Heart right ventricle (tissue), 16 donors: ENCODE measurements around the gene CCDC86. TPM values are rescaled to one million over a fixed set of nuclear protein-coding genes. Genes with fewer than 3 reads are reported as not detected.
A peak's percentile ranks its signal among the peaks of the same experiment; 100 is the strongest.

Source experiments
- ATAC-seq, 8 donors: fragments of 200-7000 bp; cut with Tn5 transposase; one replicate each; pipeline ENCODE4 v1.9.1; 2020; ENCODE audit warnings: mild to moderate bottlenecking in 8 of 8, moderate library complexity in 8 of 8, moderate number of reproducible peaks in 1 of 8
- DNase-seq, 2 donors: peaks; one replicate each; pipeline ENCODE4 v3.0.0-alpha.2; 2020
- H3K27ac ChIP-seq, 10 donors: fragments of 200-600 bp; sonication (generic) in 2 of 10; one replicate each; pipeline versions ENCODE4 v1.5.0 to v1.8.0; 2020 to 2022; ENCODE audit warnings: mild to moderate bottlenecking in 3 of 10
- H3K27me3 ChIP-seq, 7 donors: fragments of 200-600 bp; one replicate each; pipeline ENCODE4 v1.8.0; 2021 to 2022; ENCODE audit warnings: mild to moderate bottlenecking in 2 of 7
- H3K36me3 ChIP-seq, 9 donors: fragments of 200-600 bp; sonication (generic) in 1 of 9; one replicate each; pipeline versions ENCODE4 v1.5.0 to v1.8.0; 2020 to 2022; ENCODE audit warnings: mild to moderate bottlenecking in 2 of 9
- H3K4me1 ChIP-seq, 9 donors: fragments of 200-600 bp; sonication (generic) in 1 of 9; one replicate each; pipeline versions ENCODE4 v1.5.0 to v1.8.0; 2020 to 2022; ENCODE audit warnings: mild to moderate bottlenecking in 4 of 9
- H3K4me3 ChIP-seq, 10 donors: fragments of 200-600 bp; sonication (generic) in 2 of 10; one replicate each; pipeline versions ENCODE4 v1.5.0 to v1.8.0; 2020 to 2022; ENCODE audit warnings: mild to moderate bottlenecking in 7 of 10, moderate library complexity in 2 of 10
- H3K9me3 ChIP-seq, 11 donors: fragments of 200-600 bp in 10 of 11; sonication (generic) in 2 of 11; one replicate each; pipeline versions ENCODE4 v1.5.0 to v1.8.0; 2013 to 2022; ENCODE audit warnings: mild to moderate bottlenecking in 2 of 11, control low read depth in 1 of 11, moderate library complexity in 1 of 11
- CTCF ChIP-seq, 9 donors: fragments of 200-600 bp; sonication (generic) in 2 of 9; IDR thresholded peaks; one replicate each; pipeline versions ENCODE4 v1.5.0 to v1.8.0; 2021 to 2022; ENCODE audit warnings: antibody characterized with exemption in 9 of 9, mild to moderate bottlenecking in 5 of 9, moderate library complexity in 1 of 9
- WGBS, 2 donors: extraction: QIAGEN DNeasy Blood & Tissue Kit; methylation state at CpG; one replicate each; pipeline ENCODE4 v1.1.7; 2013; ENCODE audit warnings: inconsistent platforms in 1 of 2; 5-methylcytosine and 5-hydroxymethylcytosine counted together
- intact Hi-C, 10 donors: fragments of 100-400 bp; cut with DNase I; formaldehyde crosslinking; loops; one replicate each; pipeline versions ENCODE4 v1.11.1 to v1.14.2; 2022
- polyA plus RNA-seq, 2 donors: library from polyadenylated mRNA; stranded (reverse); fragments of 200-250 nt; gene quantifications; one replicate each; pipeline ENCODE4 v1.2.3, GENCODE V29; 2013
- total RNA-seq, 10 donors: library from RNA; stranded (reverse); fragmentation: NEBNext Ultra II Directional in 3 of 10; extraction: Animal tissue kit (Norgen Biotek cat#: 25700) in 3 of 10; gene quantifications; one replicate each; pipeline versions ENCODE4 v1.2.1 to v1.2.4, GENCODE V29; 2021 to 2023
- donor health status: Arrhythmogenic right ventricular cardiomyopathy.
- donor health status: ischemic (EF 13 %, LVEDD 7.1; RV severe dilation, severe dysfunction).
- donor health status: healthy with polysubstance abuse.
- donor health status: DM: no; HTN: yes; CAD: no.
- donor health status: DM: no; HTN: no; CAD: no.
- donor health status: ischemic (EF 25% LVEDD 6.9; RV normal size, moderate dysfunction).
- donor health status: ischemic (EF 25% LVEDD 5.7; RV mildly dilated, moderate dysfunction).
- donor health status: healthy.
- donor health status: DM: yes; HTN: yes; CAD: no.
- donor health status: Ischemic cardiomyopathy.
- donor health status: ischemic (EF 35%, LVEDD 5.7; RV mildly dilated, moderate dysfunction).
- donor health status: nonischemic (EF 11% LVEDD 7.7; RV severe dilation, severe dysfunction).
- donor health status: DM: yes; HTN: yes; CAD: no.
- donor health status: PGD.
- donor health status: ischemic (EF 29% LVEDD 5.4; RV normal size, mild dysfunction).
- donor health status: nonischemic (EF 23%, LVEDD 6.1; RV moderate dilation, normal function).

Gene CCDC86
- total and polyA plus RNA-seq, 12 donors = 6.6 to 26.5 (median 9.2) TPM

GRCh38 chr11:60797846-60798630, 43.9 kb upstream of the CCDC86 start:
- no peak for TF ChIP-seq CTCF (IDR thresholded peaks at IDR 0.05)
- WGBS, 2 donors = 84 to 88% methylated on average over 17 of the region's 17 CpGs
- no peak for DNase-seq

GRCh38 chr11:60798631-60799030, 43.3 kb upstream of the CCDC86 start:
- no peak for TF ChIP-seq CTCF (IDR thresholded peaks at IDR 0.05)
- Histone ChIP-seq H3K4me3 (no peak overlapping the region), H3K27me3 (peaks cover 0 to 12% (median 7%) of the 10 kb centered on the region in 7 donors), H3K9me3 (peaks cover 0 to 3% (median 0%) of the 10 kb centered on the region in 11 donors), H3K27ac (no peak overlapping the region), H3K36me3 (no peaks in the 10 kb centered on the region), H3K4me1 (no peaks in the 10 kb centered on the region)
- WGBS, 2 donors = 84 to 94% methylated on average over 3 of the region's 3 CpGs
- no peak for DNase-seq
- intact Hi-C loops = no loop called here
- peak in 1 of 8 donors; percentile 26 for ATAC-seq

More at GRCh38 chr11:60797846-60798630, 43.9 kb upstream of the CCDC86 start:
- Histone ChIP-seq H3K4me3 (no peak overlapping the region), H3K27me3 (peaks cover 0 to 14% (median 7%) of the 10 kb centered on the region in 7 donors), H3K4me1 (no peaks in the 10 kb centered on the region), H3K9me3 (peaks cover 0 to 3% (median 0%) of the 10 kb centered on the region in 11 donors), H3K27ac (no peak overlapping the region), H3K36me3 (no peaks in the 10 kb centered on the region)
- ATAC-seq = no peak
- intact Hi-C loops = no loop called here

GRCh38 chr11:60801194-60801593, 40.7 kb upstream of the CCDC86 start:
- no peaks in the 10 kb centered on the region for H3K36me3 ChIP-seq
- WGBS, 2 donors = 92 to 93% methylated on average over 10 of the region's 10 CpGs
- intact Hi-C loops = no loop called here
- H3K4me1 ChIP-seq = no peaks in the 10 kb centered on the region
- no peak for TF ChIP-seq CTCF (IDR thresholded peaks at IDR 0.05)
- ATAC-seq (no peak), DNase-seq (no peak)
- H3K4me3 ChIP-seq = no peak overlapping the region
- H3K27me3 ChIP-seq = peaks cover 0 to 17% (median 7%) of the 10 kb centered on the region in 7 donors
- no peak overlapping the region for H3K27ac ChIP-seq
- H3K9me3 ChIP-seq = peaks cover 0 to 3% (median 0%) of the 10 kb centered on the region in 11 donors

GRCh38 chr11:60803273-60803936, 38.5 kb upstream of the CCDC86 start:
- Histone ChIP-seq H3K27me3 (peaks cover 0 to 17% (median 5%) of the 10 kb centered on the region in 7 donors), H3K4me1 (no peaks in the 10 kb centered on the region), H3K27ac (no peak overlapping the region), H3K4me3 (no peak overlapping the region), H3K9me3 (no peaks in the 10 kb centered on the region), H3K36me3 (no peaks in the 10 kb centered on the region)
- DNase-seq (no peak), ATAC-seq (no peak)
- no peak for TF ChIP-seq CTCF (IDR thresholded peaks at IDR 0.05)
- 73 to 76% methylated on average over 7 of the region's 7 CpGs for WGBS, 2 donors
- intact Hi-C loops = no loop called here
